Measurements from ENCODE around the gene ARHGEF25.
"Not testable (repeated sequence)": the region's sequence is repeated elsewhere in the genome, so short reads cannot be mapped to it uniquely, and the experiment has no call there.

ARHGEF25 gene

DNA sequence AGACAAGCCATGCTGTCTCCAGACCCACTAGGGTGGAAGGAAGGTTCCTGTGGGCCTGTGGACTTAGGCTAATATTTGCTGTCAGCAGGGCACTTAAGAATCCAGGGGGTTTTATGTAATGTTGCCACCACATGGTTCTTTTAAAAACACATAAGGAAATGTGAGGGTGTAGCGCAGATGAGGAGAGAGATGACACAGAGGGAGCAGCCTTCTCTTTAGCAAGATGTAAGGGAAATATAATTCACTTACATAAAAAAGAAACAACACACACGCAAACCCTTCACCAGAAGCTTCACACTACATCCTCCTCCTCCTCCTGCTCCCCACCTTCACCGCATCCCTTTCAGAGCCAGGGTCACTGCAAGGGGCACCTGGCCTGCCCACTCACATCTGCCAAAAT lies 25.1 kb upstream of the ARHGEF25 start:
- no peak for DNase-seq (ENCODE audit: low read depth)
- TF ChIP-seq, protein P1, sequence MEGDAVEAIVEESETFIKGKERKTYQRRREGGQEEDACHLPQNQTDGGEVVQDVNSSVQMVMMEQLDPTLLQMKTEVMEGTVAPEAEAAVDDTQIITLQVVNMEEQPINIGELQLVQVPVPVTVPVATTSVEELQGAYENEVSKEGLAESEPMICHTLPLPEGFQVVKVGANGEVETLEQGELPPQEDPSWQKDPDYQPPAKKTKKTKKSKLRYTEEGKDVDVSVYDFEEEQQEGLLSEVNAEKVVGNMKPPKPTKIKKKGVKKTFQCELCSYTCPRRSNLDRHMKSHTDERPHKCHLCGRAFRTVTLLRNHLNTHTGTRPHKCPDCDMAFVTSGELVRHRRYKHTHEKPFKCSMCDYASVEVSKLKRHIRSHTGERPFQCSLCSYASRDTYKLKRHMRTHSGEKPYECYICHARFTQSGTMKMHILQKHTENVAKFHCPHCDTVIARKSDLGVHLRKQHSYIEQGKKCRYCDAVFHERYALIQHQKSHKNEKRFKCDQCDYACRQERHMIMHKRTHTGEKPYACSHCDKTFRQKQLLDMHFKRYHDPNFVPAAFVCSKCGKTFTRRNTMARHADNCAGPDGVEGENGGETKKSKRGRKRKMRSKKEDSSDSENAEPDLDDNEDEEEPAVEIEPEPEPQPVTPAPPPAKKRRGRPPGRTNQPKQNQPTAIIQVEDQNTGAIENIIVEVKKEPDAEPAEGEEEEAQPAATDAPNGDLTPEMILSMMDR (IDR thresholded peaks at IDR 0.05; ENCODE audit: low read depth, low read length, missing control alignments) = no peak
- no peak overlapping the region for H3K4me3 ChIP-seq (ENCODE audit: low read depth, low read length)

DNA sequence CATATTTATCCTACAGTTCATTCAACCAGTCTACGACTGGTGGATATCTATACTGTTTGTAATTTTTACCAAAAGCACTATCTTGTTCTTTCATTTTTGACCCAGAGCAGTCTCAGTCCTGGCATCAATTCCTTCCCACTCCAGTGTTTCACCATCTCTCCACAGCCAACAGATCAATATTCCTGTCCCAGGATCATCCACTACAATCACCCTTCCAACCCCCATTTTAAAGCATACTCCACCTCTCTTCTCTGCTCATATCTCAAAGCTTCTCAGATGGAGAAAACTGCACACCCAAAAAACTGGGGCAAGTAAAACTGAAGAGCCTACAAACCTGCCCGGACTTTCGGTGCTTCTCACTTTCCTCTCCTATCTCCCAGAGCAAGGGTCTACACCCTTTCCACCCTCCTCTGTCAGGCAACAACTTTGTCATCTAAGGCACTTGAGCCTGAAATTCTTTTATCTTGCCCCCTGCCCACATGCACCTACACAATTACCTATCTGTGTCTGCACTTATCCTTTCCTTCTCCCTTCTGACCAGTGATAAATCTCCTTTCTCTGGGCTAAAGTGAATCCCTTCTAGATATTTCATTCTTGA lies 24.3 kb upstream of the ARHGEF25 start:
- no peak overlapping the region for H3K4me3 ChIP-seq (ENCODE audit: low read depth, low read length)
- TF ChIP-seq, protein P1 (IDR thresholded peaks at IDR 0.05; ENCODE audit: low read depth, low read length, missing control alignments) = no peak
- no peak for DNase-seq (ENCODE audit: low read depth)

GRCh38 chr12:57588951-57589610 lies 22.2 kb upstream of the ARHGEF25 start:
- H3K4me3 ChIP-seq (ENCODE audit: low read depth, low read length); DNase-seq (ENCODE audit: low read depth): not testable (repeated sequence)

DNA sequence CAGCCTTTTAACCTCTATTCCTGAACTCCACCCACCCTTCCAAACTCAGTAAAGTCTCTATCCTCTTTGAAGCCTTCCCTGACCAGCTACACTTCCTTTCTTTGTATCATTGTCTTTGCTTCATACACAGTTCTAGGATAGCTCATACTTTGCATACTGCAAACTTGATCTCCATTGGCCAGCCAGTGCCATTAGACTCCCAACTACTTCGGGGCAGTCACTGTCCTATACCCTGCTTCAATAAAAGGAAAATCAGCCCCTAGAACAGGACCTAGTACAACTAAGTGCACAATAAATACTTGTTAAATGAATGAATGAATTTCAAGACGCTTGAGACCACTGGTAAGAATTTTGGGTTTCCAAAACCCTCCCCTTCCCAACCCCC lies 20.8 kb upstream of the ARHGEF25 start:
- H3K4me3 ChIP-seq (ENCODE audit: low read depth, low read length) = peak overlapping the region; percentile 71
- no peak for DNase-seq (ENCODE audit: low read depth)
- TF ChIP-seq, protein P1 (IDR thresholded peaks at IDR 0.05; ENCODE audit: low read depth, low read length, missing control alignments) = no peak

GRCh38 chr12:57590864-57591781 lies 20.1 kb upstream of the ARHGEF25 start, which contains the start of gene PIP4K2C:
PIP4K2C (plus strand) TSS chr12:57591192; CDS start chr12:57591290, 98 bp downstream.
- peak; percentile 60 for DNase-seq (ENCODE audit: low read depth)
- H3K4me3 ChIP-seq (ENCODE audit: low read depth, low read length) = peak within 1 kb of the TSS; percentile 71
- TF ChIP-seq, protein P1 (IDR thresholded peaks at IDR 0.05; ENCODE audit: low read depth, low read length, missing control alignments) = no peak

DNA sequence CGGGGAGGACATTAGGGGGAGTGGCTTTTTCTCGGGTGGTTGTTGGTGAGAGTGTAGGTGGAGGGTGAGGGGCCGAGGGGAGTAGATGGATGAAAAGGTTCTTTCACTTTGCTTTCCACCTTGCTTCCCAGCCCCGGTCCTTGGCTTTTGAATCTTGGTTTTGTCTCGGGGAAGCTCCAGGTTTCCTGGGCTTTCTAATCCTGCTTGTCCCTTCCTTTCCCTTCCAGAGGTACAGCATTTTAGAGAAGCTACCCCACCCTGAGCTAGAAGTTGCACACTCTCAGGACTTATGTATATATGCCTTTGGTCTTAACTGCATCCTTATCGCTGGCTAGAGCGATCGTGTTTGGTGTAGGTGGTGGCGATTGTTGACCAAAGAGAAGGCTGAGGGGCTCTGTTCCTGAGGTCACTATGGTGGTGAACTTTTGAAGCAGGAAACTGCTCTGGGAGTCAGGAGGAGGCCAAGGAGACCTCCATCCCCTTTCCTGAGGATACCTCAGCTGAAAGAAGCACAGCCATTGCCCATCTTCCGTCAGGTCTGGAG lies 19.4 kb upstream of the ARHGEF25 start:
- H3K4me3 ChIP-seq (ENCODE audit: low read depth, low read length) = peak overlapping the region; percentile 71
- DNase-seq (ENCODE audit: low read depth) = no peak
- TF ChIP-seq, protein P1 (IDR thresholded peaks at IDR 0.05; ENCODE audit: low read depth, low read length, missing control alignments) = no peak

All from GM12864 (cell line).